HG02884 (cell line): ENCODE data around the gene CEP350.

Source experiments
- ATAC-seq: cut with Tn5 transposase; IDR thresholded peaks from one replicate; pipeline ENCODE4 v1.9.1; 2021; ENCODE audit warnings: mild to moderate bottlenecking, moderate library complexity; ENCODE audit not compliant: unreplicated experiment

Gene CEP350, protein sequence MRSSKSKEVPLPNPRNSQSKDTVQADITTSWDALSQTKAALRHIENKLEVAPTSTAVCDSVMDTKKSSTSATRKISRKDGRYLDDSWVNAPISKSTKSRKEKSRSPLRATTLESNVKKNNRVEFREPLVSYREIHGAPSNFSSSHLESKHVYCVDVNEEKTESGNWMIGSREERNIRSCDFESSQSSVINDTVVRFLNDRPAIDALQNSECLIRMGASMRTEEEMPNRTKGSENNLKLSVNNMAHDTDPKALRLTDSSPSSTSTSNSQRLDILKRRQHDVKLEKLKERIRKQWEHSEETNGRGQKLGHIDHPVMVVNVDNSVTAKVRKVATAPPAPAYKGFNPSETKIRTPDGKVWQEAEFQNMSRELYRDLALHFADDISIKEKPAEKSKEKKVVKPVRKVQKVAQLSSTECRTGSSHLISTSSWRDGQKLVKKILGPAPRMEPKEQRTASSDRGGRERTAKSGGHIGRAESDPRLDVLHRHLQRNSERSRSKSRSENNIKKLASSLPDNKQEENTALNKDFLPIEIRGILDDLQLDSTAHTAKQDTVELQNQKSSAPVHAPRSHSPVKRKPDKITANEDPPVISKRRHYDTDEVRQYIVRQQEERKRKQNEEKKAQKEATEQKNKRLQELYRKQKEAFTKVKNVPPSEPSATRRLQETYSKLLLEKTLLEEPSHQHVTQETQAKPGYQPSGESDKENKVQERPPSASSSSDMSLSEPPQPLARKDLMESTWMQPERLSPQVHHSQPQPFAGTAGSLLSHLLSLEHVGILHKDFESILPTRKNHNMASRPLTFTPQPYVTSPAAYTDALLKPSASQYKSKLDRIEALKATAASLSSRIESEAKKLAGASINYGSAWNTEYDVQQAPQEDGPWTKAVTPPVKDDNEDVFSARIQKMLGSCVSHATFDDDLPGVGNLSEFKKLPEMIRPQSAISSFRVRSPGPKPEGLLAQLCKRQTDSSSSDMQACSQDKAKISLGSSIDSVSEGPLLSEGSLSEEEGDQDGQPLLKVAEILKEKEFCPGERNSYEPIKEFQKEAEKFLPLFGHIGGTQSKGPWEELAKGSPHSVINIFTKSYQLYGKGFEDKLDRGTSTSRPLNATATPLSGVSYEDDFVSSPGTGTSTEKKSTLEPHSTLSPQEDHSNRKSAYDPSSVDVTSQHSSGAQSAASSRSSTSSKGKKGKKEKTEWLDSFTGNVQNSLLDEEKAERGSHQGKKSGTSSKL (N-terminal part only)

DNA sequence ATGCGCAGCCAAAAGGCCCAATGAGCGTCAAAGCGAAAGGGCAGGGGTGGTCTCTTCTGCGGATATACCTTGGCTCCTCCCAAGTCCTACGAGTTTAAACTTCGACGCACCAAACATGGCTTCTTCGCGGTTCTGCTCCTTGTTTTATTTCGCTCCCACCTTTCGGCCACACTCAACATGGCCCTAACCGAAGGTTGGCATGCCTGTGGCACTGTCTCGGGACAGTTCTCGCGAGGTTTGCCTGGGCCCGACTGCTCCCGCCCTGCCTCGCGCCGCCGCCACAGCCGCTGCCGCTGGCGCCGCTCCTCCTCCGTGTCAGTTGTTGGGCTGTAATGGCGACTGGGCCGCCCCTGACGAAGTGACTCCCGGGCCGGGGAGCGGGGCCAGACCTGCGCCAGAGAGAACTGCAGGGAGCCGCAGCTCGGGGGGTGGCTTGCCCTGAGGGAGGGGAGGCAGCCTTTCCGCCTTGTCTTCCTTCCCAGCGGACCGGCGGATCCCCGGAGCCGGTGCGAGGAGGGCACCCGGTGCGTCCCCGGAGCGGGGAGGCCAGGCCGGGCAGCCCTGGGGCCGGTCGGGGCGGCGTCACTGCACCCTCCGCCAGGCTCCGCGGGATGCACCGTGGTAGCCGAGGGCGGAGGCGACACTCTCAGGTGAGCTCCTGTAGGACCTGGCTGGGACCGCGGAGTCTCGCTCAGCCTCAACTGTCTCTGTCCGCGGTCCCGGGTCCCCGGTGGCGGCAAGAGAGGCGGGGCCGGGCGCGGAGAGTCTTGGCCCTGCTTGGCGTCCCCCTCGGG is at the start of gene CEP350:
Gene CEP350, plus strand, starts transcription at position 318 of the 794 bp plus-strand sequence. CDS start 31,372 bp downstream, outside the sequence.
- ATAC-seq, result peak; percentile 84

DNA sequence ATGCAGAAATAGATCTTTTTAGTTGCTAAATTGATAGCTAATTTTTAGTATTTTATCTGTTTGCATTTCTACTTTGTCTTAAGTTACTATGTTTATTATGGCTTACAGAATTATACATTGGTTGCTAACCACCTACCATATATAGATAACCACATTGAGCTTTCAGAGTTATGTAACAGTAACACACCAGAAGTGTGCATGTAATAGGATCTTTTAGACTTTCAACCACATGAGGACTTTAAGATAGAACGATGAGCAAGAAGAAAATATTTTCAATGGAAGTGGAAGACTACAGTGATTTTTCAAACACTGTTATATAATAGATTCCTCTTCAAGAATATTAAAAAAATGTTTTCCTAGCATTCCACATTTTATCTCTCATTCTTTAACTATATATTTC is 43.7 kb upstream of the CEP350 start:
- no peak for ATAC-seq

DNA sequence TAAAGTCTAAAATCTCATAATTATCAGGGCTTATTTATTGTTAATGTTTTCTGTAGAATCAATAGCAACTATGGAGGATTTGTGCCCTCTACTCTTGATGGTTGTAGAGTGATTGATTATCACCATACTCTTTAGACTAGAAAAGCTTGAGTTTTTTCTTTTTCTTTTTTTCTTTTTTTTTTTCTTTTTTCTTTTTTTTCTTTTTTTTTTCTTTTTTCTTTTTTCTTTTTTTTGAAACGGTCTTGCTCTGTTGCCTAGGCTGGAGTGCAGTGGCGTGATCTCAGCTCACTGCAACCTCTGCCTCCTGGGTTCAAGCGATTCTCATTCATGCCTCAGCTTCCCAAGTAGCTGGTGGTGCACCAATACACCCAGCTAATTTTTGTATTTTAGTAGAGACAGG is 42.8 kb upstream of the CEP350 start:
- no peak for ATAC-seq

DNA sequence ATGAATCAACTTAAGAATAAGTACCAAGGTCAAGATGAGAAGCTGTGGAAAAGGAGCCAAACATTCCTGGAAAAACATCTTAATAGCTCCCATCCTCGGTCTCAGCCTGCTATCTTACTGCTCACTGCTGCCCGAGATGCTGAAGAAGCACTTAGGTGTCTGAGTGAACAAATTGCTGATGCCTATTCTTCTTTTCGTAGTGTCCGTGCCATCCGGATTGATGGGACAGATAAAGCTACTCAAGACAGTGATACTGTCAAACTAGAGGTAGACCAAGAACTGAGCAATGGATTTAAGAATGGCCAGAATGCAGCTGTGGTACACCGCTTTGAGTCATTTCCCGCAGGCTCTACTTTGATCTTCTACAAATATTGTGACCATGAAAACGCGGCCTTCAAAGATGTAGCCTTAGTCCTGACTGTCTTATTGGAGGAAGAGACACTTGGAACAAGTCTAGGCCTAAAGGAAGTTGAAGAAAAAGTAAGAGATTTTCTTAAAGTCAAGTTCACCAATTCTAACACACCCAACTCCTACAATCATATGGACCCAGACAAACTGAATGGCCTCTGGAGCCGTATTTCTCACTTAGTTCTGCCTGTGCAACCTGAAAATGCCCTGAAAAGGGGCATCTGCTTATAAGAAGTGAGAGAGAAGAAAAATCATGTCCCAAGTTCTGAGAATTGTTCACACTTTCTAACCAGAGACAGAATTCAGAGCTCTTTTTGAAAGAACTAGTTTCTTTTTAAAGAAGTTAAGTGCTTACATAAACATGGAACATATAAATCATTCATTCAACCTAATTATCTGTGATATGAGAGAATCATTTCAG is 36.8 kb upstream of the CEP350 start:
- ATAC-seq, result no peak

DNA sequence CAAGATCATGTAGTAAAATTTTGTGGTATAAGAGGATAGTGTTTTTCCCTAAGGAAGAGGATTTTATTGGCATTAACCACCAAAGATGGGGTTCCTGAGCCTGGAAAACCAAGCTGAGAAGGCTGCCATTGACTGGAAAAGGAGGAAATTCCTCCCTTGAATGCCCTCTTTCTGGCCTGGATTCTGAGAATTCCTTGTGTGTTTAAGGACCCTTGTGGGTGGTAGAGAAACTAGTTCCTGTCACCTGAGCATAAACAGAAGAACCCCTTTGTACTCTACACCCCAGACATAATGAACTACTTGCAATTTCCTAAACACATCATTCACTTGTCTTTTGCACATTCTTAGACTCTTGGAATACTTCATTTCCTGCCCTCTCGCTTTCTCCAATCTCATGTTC is 33.1 kb upstream of the CEP350 start:
- no peak for ATAC-seq

DNA sequence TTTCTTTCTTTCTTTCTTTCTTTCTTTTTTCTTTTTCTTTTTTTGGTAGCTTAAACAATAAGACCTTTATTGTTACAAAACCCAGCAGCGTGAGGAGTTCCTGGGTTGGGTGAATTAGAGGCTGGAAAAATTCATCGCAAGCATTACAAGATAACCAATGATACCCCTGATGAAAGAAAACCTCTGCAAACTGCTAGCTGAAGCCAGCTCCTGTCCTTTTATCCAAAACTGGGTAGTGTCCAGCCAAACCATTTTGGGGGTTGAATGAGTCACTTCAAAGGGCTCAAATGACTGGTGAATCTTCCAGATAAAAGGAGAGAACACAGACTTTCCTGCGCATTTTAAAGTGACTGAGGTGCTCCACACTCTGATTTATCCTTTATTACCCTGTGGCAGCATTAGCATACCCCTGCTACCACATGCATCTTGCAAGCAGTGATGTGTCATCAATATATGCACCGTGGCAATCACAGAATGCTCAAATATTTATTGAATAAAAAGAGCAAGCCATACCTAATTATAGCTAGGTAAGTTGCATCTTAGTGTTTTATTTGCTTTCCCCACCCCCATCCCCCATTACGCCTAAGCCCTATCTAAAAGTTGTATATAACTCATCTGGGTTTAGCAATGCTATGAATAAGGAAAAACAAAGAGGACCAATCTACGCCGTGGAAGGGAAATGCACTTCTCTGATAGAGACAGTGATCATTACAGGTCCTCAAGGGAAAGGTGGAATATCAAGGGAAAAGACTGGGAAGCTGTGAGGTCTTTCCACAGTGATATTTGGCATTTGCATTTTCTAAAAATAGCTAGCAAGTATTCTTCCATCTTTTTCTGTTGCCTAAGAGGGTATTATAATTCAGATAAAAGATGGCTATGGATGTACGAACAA is 32.4 kb upstream of the CEP350 start:
- no peak for ATAC-seq

DNA sequence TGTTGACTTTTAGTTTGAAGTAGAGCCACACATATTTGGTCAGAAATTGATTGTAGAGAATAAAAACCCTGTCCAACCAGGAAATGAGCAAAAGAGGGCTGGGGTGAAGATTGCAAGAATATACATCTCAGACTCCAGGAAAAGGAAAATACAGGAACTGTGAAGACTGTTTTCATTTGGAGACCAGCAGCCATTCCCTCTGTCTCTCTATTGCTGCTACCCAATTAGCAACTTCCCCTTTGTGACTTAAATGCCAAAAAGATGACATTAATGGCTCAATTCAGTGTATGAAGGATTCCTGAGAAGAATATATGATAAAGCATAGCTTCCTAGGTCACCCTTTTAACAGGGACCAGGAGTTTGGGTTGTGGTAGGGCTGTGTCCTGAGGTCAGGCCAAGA is 31.6 kb upstream of the CEP350 start:
- ATAC-seq, result no peak

DNA sequence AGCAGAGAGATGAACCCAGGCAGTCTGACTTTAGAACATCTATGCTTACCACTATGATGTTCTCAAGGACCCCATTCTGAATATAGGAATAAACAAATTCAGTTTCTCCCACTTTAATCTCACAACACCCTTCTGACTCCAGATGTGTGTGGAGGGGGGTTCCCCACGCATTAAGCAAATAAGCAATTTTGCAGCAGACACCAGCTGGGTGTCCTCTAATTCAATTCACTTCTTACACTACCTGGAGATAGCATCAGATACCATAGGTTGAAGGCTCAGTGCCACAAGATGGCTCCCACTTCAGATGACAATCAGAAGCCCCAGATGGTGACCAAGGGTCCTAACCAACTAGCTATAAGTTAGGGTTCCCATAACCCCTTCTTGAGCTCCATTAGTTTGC is 30.3 kb upstream of the CEP350 start:
- no peak for ATAC-seq

DNA sequence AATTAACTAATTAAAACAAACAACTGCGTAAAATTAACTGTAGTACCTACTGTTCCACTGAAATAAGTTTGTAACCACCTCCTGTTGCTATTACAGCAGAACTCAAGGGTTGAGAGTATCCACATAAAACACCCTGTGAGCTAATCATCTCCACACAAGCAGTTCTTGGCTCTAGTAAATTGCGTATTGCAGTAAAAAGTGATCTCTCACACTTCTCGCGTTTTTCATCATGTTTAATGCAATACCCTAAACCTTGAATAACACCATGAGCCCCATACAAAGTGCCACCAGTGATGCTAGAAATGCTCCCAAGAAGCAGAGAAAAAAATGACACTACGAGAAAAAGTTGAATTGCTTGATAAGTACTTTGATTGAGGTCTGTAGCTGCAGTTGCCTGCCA is 29.3 kb upstream of the CEP350 start:
- ATAC-seq, result no peak

DNA sequence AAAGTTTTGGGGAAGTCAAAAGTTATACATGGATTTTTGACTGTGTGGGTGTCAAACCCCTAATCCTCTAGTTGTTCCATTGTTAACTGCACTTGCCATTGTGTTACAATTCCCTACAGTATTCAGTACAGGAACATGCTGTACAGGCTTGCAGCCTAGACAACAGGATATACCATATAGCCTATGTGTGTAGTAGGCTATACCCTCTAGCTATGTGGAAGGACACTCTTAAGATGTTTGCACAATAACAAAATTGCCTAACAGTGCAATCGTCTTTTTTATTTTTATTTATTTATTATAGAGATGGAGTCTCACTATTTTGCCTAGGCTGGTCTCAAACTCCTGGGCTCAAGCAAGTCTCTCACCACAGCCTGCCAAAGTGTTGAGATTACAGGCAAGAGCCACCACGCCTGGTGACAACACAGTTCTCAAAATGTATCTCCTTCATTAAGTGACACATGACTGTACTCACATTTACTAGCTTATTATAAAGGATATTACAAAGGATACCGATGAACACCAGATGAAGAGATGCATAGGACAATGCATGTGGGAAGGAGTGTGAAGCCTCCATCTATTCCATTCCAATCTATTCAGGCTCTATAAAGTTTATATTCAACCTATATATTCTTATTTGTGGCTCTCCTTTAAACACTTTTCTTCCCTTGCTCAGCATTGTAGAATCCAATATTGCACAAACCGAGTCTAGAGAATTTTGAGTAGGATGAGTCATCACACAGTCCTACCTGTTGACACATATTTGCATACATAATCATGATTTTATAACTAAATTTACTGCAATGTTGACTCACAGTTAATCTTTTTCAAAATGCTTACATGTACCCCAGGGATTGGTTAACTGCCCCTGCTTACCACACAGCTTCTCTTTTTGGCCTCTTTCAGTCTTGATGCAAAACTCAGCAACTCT is 28.4 kb upstream of the CEP350 start:
- ATAC-seq, result no peak

DNA sequence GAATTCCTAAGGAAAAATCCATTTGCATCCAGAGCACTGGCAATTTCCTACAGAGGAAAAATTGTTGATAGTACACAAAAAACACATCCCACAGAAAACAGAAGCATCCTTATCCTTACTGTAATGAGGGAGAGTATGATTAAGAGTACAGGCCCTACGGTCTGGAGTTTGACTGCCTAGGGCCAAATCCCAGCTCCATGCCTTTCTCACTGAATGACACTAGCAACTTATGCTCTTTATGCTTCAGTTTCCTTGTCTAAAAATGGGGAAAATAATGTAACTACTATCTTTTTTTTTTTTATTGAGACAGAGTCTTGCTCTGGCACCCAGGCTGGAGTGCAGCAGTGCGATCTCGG is 27.8 kb upstream of the CEP350 start:
- no peak for ATAC-seq

DNA sequence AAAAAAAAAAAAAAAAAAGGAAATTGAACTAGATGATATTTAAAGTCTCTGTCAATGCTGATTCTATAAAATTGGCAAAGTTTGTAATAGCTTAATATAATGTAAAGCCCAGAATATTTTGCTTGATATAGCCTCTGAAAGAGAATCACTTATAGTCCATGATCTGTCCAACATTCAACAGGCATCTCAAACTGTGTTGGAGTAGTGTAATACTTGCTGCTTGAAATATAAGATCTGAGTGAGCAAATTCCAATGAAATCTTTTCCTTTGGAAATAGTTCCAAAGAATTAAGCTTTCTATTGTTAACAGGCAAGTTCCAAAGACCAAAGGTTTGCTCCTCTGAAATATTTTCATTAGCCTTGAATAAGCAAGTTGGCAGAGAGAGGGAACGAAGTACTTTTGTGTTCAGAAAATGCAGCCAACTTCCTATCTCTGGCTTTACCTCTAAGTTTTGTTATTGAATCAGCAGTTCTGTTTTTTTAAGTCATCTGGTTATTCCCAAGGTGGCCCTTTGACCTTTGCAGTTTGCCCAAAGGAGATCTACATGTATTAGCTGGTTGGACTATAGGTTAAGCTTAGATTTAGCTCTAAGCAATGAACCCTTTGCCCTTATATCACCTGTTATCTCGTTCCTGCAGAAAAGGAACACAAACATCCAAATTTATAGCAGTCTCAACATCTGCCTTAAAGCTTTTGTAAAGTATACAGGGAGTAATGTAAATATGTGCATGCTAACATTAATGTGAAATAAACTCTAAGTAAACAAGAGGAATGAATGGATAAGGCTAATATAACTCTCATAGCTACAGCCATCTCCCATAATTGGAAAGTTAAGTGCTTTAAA is 24.4 kb upstream of the CEP350 start:
- ATAC-seq, result no peak

DNA sequence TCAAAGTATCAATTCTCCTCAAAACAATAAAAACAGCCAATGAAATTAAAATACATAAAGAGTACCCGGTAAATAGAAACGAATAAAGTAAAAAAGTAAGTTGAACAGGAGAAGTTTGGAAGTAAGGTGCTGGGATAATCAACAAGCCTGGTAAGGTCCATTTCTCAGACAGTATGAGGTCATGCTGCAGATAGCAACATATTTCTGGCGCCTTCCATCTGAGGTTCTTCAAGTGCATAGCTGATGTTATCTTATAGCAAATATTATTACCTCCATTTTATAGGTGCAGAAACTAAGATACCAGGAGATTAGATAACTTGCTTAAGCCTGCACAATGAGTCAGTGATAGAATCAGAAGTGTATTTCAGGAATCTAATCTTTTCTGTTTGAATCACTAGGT is 23.7 kb upstream of the CEP350 start:
- ATAC-seq, result no peak

DNA sequence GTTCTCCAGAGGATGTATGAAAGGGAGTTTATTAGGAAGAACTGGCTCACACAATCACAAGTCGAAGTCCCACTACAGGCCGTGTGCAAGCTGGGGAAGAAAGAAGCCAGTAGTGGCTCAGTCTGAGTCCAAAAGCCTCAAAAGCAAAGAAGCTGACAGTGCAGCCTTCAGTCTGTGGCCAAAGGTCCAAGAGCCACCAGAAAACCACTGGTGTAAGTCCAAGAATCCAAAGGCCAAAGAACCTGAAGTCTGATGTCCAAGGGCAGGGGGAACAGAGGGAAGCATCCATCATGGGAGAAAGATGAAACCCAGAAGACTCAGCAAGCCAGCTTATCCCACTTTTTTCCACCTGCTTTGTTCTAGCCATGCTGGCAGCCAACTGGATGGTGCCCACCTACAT is 21.4 kb upstream of the CEP350 start:
- ATAC-seq, result no peak

DNA sequence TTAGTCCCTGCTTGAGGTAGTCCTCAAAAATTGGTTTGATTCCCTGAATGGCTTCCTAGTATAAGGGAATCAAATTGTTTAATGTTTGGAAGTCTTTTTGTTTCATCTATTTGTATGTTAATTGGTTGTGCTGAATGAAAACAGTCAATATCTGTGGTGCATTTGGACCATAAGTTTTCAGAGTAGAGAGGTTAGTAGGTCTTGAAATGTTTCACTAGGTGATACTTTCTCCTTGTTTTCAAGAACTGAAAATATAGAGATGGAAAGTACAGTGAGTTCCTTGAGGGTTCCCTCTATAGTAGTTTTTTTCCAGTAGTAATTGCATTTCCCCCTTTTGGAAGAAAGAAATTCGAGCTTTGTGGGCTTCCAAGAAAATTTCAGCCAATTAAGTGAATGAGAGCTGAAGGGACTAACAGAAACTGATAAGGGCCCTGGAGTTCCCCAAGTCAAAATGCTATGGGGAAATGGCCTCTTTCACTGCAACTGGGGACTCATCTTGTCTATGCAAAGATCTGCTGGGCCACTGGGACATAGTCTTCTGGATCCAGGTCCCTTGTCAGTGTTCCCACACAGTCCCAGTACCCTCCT is 18.6 kb upstream of the CEP350 start:
- no peak for ATAC-seq

DNA sequence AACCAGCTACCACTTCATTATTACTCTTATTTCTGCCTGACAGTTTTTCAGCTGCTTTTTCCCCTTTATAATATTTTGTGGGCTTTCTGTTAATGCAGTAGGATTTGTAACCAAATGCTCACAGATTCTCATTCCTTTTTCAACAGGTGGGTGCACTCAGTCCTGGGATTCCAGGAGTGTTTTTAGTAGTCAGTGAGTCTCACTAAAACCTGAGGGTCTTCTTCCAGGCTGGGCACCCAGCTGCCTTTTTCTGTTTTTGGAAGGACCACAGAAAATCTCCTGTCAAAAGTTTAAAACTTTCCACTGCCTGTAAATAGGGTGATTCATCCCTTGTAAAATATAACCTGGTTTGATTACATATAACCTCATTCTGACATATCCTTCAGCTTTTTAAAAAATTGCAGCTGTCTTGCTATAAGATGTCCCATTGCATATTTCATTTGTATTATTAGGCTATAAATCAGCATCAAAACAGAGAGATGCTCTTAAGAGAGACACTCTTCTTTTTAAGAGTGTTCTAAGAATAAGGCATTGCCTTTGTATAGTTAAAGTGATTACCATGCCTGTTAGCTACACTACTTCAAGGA is 16.8 kb upstream of the CEP350 start:
- no peak for ATAC-seq
